Activated T-helper 1 cell treated with anti-CD3 and anti-CD28 coated beads, Interleukin-2, amount 50 U/mL, for 16 hours (primary cell): Measurements from ENCODE around the gene DCAF6.
A peak's percentile ranks its signal among the peaks of the same experiment; 100 is the strongest.
"Not testable (repeated sequence)": the region's sequence is repeated elsewhere in the genome, so short reads cannot be mapped to it uniquely, and the experiment has no call there.

Source experiments
- DNase-seq, 2 donors: peaks; one replicate each; pipeline ENCODE4 v3.0.0-alpha.2; 2020; ENCODE audit warnings: low read depth in 1 of 2, low spot score in 1 of 2

DCAF6 gene

DNA sequence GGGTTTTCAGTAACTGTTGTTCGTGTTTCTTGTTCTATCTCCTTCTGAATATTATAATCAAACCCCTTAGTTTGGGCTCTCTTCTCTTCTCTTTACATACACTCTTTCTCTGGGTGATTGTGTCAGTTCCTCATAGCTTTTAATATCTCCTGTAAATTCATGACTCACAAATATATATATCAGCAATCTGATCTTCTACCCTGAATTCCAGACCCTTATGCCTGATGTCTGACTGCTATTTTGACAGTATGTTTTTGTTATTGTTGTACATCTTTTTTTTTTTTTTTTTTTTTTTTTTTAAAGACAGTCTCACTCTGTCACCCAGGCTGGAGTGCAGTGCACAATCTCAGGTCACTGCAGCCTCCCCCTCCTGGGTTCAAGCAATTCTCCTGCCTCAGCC is 71.2 kb downstream of the DCAF6 start:
- no peak for DNase-seq

DNA sequence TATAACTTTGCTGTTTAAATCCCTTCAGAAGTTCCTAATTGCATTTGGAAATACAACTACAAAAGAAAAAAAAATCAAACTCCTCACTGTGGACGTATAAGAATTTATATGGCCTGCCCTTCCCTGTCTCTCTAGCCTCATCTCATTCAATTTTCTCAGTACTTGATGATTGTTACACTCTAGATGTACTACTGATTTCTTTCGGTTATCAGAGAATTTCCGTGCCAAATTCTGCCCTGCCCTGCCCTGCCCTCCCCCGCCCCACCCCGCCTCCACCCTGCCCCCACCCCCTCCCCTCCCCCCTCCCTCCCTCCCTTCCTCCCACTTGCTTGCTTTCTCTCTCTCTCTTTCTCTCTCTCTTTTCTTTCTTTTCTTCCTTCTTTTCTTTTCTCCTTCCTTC is 72.1 kb downstream of the DCAF6 start:
- no peak for DNase-seq

DNA sequence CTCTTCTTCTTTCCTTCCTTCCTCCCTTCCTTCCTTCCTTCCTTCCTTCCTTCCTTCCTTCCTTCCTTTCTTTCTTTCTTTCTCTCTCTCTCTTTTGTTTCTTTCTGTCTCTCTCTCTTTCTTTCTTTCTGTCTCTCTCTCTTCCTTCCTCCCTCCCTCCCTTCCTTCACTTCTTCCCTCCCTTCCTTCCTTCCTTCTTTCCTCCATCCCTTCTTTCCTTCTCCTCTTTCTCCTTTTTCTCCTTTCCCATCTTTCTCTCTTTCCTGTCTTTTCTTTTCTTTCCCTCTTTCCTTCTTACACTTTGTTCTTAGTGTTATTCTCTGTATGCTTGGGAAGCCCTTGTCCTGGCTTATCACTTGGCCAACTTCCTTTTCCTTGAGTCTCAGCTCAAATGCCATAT is 72.8 kb downstream of the DCAF6 start:
- no peak for DNase-seq

DNA sequence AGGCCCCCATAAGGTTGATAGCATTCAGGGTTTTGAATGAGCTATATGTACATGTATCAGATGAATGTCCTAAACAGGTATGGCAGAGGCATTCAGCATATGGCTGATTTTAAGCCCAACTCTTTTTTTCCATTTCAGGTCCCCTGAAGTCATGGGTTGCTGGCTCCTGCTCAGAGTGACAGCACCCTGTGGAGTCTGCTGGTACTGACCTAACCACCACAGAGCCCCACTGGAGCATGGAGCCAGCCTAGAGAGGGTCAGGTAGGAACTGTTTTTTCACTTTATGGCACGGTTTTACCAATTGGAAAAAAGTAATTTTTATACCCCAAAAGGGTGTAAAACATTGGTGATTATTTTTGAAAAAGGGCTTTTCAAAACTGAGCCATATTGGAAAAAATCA is 82.9 kb downstream of the DCAF6 start:
- DNase-seq = no peak

DNA sequence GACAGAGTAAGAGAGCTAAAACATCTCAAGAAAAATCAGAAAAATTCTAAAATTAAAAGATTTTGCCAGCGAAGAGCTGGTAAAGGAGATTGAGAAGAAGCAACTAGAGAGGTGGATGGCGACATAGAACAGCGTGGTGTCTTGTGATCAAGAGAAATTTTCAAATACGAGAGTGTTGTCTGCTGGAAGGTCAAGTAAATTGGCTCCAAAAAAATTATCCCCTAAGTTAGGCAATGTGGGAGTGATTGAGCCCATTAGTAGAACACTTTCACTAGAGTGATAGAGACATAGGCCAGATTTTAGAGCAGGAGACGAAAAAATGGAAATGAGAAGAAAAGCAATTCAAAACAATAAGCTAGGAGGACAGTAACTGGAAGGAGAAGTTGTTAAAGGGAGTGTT is 94.7 kb downstream of the DCAF6 start:
- no peak for DNase-seq

DNA sequence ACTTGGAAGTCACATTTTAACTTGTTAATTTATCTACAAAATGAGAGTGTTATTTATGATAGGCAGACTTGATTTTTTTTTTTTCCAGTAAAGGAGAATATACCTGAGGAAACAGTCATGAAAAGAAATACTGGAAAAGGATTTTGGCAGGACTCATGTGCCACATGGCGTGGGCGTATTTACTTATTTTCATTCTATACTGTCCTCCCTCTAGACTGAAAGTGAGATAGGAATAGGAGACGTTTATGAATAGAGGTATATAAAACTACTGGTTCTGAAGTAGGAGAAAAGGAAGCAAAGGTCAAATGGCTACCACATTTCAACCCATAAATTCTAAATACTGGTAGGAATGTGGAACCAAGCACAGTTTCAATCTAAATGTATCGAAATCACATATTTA is 95.1 kb downstream of the DCAF6 start:
- DNase-seq = no peak

DNA sequence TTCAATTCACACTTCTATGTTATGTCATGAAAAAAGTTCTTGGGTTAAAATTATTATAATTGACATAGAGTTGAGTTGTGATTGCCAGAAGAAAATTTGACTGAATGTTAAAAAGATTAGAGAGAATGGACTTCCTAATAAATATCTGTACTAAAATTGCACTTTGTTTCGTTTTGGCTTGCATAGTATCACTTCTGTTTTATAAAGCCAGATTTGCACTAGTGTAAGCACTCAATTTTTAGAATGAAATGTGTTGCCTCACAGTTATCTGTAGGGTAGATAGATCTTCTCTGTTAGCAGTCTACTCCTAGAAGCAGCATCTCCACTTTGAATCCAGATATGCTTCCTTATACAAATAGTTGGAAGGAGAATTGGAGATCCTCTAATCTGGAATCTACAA is 95.5 kb downstream of the DCAF6 start:
- DNase-seq = no peak

DNA sequence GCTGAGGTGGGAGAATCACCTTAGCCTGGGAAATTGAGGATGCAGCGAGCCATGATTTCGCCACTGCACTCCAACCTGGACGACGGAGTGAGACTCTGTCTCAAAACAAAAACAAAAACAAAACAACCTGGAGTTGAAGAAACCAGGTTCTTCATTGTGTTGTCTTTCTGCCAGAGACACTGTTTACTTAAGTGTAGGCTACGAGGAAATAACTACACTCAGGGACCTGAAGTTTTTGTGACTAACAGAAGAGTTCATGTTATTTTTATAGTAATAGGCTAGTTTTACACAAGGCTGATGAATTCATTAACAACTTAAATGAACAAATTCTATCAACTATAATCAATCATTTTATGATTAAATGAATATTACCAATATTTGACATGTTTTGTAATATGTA is 98.9 kb downstream of the DCAF6 start:
- no peak for DNase-seq

DNA sequence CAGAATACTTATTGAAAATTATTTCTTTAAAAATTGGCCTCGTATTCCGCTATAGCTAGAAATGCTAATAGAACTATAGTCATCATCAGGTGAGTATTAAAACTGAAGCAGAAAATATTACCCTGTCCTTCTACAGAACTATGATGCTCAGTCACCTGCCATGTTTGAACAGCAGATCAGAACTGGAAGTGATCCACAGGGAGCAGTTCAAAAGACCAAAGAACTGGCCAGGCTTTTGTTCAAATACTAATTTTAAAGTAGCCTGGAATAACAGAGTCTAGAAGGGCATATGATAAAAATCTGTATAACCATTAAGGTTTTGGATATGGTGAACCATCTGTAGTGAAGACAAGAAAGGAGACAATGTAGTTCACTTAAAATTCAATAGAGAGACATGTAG is 105.9 kb downstream of the DCAF6 start:
- no peak for DNase-seq

DNA sequence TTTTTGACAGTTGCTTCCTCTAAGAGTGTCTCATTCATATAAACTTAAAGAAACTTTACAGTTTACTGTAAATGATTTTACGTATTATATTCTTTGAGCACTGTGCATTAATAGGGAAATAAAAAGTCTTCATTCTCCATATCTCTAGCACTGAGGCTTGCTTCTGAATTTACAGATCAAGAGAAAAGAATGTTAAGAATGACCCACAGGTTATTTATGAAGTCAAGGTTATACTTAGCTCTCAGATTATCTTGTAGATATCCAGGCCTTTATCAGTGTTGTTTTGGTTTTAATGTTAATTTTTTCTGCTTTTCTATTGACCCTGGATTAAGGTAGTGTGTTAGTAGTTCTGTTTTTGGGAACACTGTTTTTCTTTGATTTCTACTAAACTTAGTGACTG is 108.8 kb downstream of the DCAF6 start:
- no peak for DNase-seq

DNA sequence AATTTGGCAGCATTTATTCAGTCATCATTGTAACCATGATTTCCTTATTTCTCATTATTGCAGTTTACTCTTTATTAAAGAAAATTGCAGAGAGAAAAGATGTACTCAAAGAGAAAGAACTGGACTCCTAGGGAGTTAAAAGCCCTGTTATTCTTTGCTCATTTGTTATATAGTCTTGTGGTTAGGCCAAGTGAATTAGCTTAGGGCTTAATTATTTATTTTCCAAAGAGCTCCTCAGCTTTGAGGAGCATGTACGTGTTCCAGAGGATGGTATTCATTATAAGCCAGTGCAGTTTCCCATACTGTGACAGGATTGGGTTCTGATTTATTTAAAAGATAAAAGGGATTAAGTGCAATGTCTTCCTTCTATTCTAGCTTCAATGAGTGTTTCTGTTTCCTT is 113.8 kb downstream of the DCAF6 start:
- DNase-seq = no peak

DNA sequence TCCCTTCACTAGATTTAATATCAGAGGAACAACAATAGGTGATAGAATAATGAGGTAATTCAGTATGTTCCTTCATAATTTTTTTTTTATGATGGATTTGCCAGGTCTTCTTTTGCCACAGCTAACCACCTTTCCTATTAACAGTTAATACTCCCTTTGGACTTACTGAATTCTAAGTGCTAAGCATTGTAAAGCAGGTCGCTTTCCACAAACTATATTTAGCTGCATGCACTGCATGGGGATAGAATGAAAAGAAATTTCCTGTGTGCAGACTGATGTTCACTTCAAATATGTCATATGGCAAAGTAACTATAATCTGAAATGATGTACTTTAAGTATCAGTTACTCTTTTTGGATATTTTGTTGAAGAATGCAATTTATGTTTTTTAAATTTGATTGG is 114.4 kb downstream of the DCAF6 start:
- DNase-seq = no peak

DNA sequence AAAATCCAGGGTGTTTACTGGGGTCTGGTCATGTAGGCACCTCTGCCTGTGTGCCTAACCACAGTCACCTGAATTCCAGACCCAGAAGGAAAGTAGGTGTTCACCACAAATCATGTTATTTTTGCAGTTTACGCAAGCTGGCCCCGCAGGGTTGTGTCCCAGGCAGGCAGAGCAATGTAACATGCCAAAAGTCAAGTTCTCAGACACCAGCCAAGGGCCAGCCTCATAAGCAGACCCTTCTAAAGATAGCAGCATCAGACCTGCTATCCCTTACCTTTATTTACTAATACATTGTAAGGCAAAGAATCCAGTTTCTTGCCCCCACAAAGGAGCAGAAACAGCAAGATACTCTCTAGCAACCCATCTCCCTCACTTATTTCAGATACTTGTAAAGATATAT is 117.2 kb downstream of the DCAF6 start:
- DNase-seq = no peak

DNA sequence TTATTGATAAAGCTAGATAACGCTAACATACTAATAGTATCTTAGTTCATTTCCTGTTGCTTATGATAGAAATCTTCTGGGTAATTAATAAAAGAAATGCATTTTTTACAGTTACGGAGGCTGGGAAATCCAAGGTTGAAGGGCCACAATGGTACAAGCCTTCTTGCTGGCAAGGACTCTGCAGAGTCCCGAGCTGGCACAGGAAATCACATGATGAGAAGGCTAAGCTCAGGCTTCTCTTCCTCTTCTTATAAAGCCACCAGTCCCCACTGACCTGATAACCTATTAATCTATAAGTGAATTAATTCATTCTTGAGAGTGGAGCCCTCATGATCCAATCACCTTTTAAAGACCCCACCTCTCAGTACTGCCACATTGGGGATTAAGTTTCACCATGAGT is 117.6 kb downstream of the DCAF6 start:
- no peak for DNase-seq

DNA sequence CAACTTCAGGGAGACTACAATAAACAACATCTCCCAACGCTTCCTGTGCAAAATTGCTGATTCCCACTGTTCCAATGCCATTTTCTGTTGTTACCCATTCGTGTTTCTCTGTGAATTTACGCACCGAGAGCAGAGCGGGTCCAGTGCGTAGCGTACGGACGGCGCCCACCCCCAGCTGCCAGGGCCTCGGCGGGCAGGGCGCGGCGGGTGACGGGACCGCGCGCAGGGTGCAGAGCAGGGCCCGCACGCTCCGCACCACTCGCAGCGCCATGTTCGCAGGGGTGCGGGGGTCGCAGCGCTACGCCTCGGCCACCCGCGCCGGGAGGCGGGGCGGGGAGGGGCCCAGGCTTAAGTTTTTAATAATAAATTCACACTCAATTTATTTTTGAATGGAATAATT is 119.7 kb downstream of the DCAF6 start:
- DNase-seq = not testable (repeated sequence)

DNA sequence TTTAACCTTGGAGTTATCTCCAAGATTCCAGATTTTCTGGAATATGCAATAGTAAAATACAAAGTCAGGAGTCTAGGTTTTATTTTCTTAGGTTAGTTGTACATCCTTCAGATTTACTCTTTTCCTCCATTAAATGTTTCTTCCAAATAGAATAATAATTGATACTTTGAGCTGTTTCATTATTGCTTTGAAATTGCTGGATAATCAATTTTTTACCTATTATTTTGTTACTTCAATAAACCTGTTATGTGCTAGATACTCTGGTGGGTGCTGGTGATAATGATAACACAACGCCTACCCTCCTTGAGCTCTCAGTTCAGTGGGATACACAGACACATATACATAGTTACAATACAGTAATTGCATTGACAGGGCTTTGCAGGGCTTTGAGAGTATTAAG is 120.9 kb downstream of the DCAF6 start:
- no peak for DNase-seq

DNA sequence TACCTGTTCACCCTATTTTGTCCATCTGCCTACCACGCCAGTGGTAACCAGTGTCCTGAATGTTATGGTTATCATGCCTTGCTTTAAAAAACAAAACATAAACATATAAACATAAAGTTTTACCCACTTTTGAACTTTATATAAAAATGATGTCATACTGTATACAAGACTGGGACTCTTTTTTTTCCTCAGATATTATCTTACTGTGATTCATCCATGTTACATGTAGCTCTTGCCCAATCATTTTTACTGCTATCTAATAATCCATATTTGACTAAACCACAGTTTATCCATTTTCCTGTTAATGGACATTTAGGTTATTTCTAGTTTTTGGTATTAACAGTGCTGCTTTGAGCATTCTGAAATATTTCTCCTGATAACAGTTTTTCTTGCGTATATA is 121.4 kb downstream of the DCAF6 start:
- DNase-seq = no peak

DNA sequence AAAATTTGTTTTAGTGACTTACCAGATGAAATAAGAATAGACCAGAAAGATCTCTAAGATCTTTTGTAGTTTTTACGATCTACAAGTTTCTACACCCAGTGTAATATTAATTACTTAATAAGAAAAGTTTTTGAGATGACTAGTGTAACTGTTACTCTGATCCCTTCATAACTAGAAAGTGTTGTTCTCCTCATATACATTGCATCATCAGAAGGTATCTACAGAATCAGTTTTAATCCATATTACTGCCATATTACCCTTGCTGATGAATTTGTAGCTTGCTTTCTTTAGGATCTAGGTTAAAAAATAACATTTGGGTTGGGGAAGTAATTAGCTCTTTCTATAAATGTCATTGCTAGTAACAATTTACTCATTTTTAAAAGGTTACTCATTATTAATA is 127.7 kb downstream of the DCAF6 start:
- no peak for DNase-seq

DNA sequence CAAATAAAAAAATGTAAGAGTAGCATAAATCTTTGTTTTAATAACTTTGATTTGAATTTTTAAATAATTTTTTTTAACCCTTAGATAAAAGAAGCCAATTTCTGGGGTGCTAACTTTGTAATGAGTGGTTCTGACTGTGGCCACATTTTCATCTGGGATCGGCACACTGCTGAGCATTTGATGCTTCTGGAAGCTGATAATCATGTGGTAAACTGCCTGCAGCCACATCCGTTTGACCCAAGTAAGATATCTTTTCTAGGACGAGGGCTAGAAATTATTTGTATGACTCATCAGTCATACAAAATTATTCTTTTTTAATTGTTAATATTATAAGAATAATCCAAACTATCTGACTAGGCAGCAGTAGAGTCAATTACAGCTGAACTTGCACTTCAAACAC is 129.0 kb downstream of the DCAF6 start:
- DNase-seq = no peak

DNA sequence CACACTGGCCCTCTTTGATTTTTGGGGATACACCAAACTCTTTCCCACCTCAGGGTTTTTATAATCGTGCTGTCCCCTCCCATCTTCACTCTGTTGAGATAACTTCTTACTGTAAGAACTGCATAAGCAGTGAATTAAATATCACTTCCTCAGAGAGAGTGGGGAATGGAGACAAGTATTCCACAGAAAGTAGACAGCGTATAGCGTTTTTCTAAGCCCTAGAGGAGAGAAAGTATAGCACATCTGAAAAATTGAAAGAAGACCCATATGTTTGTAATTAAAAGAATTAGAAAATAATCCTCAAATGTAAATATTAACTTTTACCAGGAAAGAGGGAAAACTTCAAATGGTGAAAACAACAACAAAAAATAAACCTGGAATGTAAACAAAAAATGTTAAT is 132.9 kb downstream of the DCAF6 start:
- DNase-seq = no peak

DNA sequence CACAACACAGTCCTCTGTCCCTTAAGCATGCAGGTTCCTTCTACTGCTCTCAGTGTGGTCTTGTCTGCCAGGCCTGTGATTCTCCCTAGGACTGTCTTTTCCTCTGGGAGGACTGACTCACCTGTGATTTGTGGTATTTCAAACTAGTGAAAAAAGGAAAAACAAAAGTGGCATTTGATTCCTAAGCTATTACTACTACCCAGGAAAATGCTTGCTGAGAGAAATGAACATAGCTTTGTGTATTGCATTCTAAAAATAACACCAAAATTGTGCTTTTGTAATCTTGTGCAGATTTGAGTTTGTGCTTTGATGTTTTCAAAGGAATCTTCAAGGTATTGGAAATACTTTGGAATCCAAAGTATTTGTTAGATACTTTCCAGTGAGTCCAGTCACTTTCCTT is 143.3 kb downstream of the DCAF6 start:
- DNase-seq = no peak

DNA sequence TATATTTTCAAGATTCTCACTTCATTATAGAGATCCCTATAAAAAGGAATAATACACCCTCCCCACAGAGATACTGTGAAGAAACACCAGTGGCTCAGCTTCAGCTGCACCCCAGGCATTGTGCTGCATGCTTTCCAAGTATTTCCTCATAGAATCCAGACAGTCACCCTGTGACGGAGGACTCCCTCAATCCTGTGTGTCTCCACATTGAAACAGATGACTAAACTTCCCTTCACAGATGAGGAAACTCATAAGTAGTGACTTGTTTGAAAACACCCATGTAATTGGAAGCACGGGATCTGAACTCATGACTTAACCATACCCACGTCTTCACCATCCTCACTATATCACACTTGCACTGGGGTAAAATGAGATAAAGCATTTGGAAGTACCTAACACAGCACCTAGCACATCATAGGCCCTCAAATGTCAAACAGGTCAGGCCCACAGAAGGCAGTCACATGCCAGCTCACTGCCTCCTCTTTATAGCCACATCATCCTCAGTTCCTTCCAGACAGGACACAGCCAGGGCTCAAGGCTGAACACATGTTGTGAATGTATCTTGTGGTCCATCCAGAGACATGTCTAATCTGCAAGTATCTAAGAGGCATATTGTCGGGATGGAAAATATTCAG is 145.0 kb downstream of the DCAF6 start:
- DNase-seq = no peak

DNA sequence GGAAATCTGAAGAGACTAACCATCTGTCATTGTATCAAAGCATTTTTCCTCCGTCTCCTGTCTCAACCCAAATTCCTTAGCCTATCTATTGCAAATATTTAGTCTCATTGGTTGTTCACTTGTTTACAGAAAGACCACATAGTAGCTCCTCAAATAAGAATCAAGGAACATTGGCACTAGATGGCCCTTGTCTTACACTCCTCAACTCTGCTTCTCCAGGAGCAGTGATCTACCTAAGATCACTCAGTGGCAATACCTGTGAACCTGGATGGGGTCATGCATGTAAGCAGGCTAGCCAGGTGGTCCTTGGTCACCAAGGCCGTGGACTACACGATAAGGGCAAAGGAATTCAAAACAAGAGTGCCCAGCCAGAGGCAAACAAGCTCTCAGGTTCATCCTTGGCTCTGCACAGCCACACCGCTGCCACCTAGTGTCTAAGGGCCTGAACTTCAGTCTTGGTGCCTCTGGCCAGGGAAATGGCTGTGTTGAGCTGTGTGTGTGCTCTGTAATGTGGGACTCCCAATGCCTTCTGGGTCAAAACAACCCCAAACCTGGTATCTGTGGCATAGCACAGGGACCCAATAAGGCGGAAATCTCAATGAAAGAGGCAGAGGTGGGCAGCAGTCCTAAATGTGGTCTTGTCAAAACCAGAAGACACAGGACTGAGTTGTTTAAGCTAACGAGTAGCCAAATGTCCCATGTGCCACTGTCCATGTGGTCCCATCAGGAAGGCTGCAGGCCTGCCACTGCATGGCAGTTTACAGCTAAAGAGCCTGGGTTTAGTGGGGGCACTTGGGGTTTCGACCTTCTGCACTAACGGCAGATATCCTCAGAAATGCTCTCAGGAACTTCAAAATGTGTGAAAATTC is 145.8 kb downstream of the DCAF6 start:
- peak; percentile 16 to 30 for DNase-seq
